T-helper 9 cell (primary cell): ENCODE data around the gene FAM168A.

Experiments
- DNase-seq: peaks from one replicate; pipeline ENCODE4 v3.0.0-alpha.2; 2020

Gene FAM168A

GRCh38 chr11:73420136-73420535, 177.8 kb downstream of the FAM168A start:
- DNase-seq, result no peak

GRCh38 chr11:73416786-73417185, 181.1 kb downstream of the FAM168A start:
- DNase-seq, result no peak

- DNase-seq, result no peak
Observed at GRCh38 chr11:73415854-73416615, 181.9 kb downstream of the FAM168A start.

- DNase-seq, result no peak
Observed at GRCh38 chr11:73414977-73415651, 182.8 kb downstream of the FAM168A start.

GRCh38 chr11:73413256-73413655, 184.7 kb downstream of the FAM168A start:
- no peak for DNase-seq

- DNase-seq, result no peak
Observed at GRCh38 chr11:73412308-73412707, 185.6 kb downstream of the FAM168A start.

- no peak for DNase-seq
Observed at GRCh38 chr11:73411031-73411430, 186.9 kb downstream of the FAM168A start.

GRCh38 chr11:73410627-73411026, 187.3 kb downstream of the FAM168A start:
- DNase-seq, result no peak

- DNase-seq, result no peak
Observed at GRCh38 chr11:73409431-73409830, 188.5 kb downstream of the FAM168A start.

- no peak for DNase-seq
Observed at GRCh38 chr11:73406619-73407018, 191.3 kb downstream of the FAM168A start.

- DNase-seq, result no peak
Observed at GRCh38 chr11:73406131-73406530, 191.8 kb downstream of the FAM168A start.

GRCh38 chr11:73405146-73405510, 192.8 kb downstream of the FAM168A start:
- no peak for DNase-seq

GRCh38 chr11:73404506-73405145, 193.3 kb downstream of the FAM168A start:
- no peak for DNase-seq

GRCh38 chr11:73404048-73404447, 193.9 kb downstream of the FAM168A start:
- DNase-seq, result no peak

GRCh38 chr11:73403541-73403940, 194.4 kb downstream of the FAM168A start:
- no peak for DNase-seq

- DNase-seq, result no peak
Observed at GRCh38 chr11:73402834-73403185, 195.1 kb downstream of the FAM168A start.

GRCh38 chr11:73401924-73402833, 195.7 kb downstream of the FAM168A start:
- no peak for DNase-seq

GRCh38 chr11:73401217-73401923, 196.5 kb downstream of the FAM168A start:
- no peak for DNase-seq

- no peak for DNase-seq
Observed at GRCh38 chr11:73400293-73400692, 197.6 kb downstream of the FAM168A start.

- DNase-seq, result no peak
Observed at GRCh38 chr11:73399636-73400035, 198.3 kb downstream of the FAM168A start.

- no peak for DNase-seq
Observed at GRCh38 chr11:73399159-73399590, 198.7 kb downstream of the FAM168A start.

- no peak for DNase-seq
Observed at GRCh38 chr11:73398721-73399120, 199.2 kb downstream of the FAM168A start.
